ENCODE data around the gene MRPL24. TPM values are rescaled to one million over a fixed set of nuclear protein-coding genes. Genes with fewer than 3 reads are reported as not detected.
A peak's percentile ranks its signal among the peaks of the same experiment; 100 is the strongest.

The MRPL24 gene
- total and polyA plus RNA-seq, 9 of the 15 experiments (the other 6 are each of a cell fraction or from before 2014, with no cell fraction given) = 74.3 to 267 (median 113) TPM

GRCh38 chr1:156767101-156767878, 26.4 kb upstream of the MRPL24 start, which contains the start of gene PRCC (continued):
- peak; percentile 83 for TF ChIP-seq ZNF263 (CRISPR knock-in tag; IDR thresholded peaks at IDR 0.05; ENCODE audit: borderline replicate concordance)
- TF ChIP-seq SREBF2 (CRISPR knock-in tag; IDR thresholded peaks at IDR 0.05) = 0 out of 2 replicates have a peak, but pooled peaks have one; percentile 73
- TF ChIP-seq, protein P1, sequence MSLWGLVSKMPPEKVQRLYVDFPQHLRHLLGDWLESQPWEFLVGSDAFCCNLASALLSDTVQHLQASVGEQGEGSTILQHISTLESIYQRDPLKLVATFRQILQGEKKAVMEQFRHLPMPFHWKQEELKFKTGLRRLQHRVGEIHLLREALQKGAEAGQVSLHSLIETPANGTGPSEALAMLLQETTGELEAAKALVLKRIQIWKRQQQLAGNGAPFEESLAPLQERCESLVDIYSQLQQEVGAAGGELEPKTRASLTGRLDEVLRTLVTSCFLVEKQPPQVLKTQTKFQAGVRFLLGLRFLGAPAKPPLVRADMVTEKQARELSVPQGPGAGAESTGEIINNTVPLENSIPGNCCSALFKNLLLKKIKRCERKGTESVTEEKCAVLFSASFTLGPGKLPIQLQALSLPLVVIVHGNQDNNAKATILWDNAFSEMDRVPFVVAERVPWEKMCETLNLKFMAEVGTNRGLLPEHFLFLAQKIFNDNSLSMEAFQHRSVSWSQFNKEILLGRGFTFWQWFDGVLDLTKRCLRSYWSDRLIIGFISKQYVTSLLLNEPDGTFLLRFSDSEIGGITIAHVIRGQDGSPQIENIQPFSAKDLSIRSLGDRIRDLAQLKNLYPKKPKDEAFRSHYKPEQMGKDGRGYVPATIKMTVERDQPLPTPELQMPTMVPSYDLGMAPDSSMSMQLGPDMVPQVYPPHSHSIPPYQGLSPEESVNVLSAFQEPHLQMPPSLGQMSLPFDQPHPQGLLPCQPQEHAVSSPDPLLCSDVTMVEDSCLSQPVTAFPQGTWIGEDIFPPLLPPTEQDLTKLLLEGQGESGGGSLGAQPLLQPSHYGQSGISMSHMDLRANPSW (CRISPR knock-in tag; IDR thresholded peaks at IDR 0.05) = 0 out of 2 replicates have a peak, but pooled peaks have one; percentile 48
- 0 out of 2 replicates have a peak, but pooled peaks have one; percentile 51 for TF ChIP-seq CUX1 (CRISPR knock-in tag; IDR thresholded peaks at IDR 0.05)
- TF ChIP-seq ZNF143 (CRISPR knock-in tag; IDR thresholded peaks at IDR 0.05) = peak; percentile 98
- TF ChIP-seq GTF2F1 (IDR thresholded peaks at IDR 0.05; ENCODE audit: low read depth, low read length) = peak; percentile 62
- TF ChIP-seq ZBTB40 (IDR thresholded peaks at IDR 0.05) = peak; percentile 87
- no peak for TF ChIP-seq ZBTB40 (CRISPR knock-in tag; IDR thresholded peaks at IDR 0.05)
